ENCODE data around the gene OR6B3. TPM values are rescaled to one million over a fixed set of nuclear protein-coding genes. Genes with fewer than 3 reads are reported as not detected.
A peak's percentile ranks its signal among the peaks of the same experiment; 100 is the strongest.

The OR6B3 gene
- total RNA-seq, 1 experiment from 2014 or later: not detected

GRCh38 chr2:240074545-240074944 is 21.2 kb upstream of the OR6B3 start:
- no peak overlapping the region for H3K4me3 Mint-ChIP-seq (ENCODE audit: unreplicated experiment)
- no peak overlapping the region for H3K27ac Mint-ChIP-seq (ENCODE audit: low read depth, unreplicated experiment)
- peaks cover 16% of the 10 kb centered on the region for H3K9me3 Mint-ChIP-seq (ENCODE audit: unreplicated experiment)
- H3K36me3 Mint-ChIP-seq (ENCODE audit: insufficient read depth, unreplicated experiment): no peaks in the 10 kb centered on the region
- peaks cover 6% of the 10 kb centered on the region for H3K4me1 Mint-ChIP-seq (ENCODE audit: insufficient read depth, unreplicated experiment)
- no peak for TF ChIP-seq CTCF (IDR thresholded peaks at IDR 0.05; ENCODE audit: unreplicated experiment)
- CTCF ChIA-PET: interaction anchor here (0.5 to 1.2 kb wide), 5 partner anchors 13 to 439 kb away, joined by 3 to 7 read pairs (median 4); no protein-coding TSS in a partner anchor
- POLR2A ChIA-PET: no interaction called here
- intact Hi-C loops (cut with micrococcal nuclease): no loop called here
- DNase-seq (ENCODE audit: unreplicated experiment): no peak
- no TSS peak for BruUV-seq (replicated peaks)
- H3K27me3 Mint-ChIP-seq (ENCODE audit: insufficient read depth, unreplicated experiment): peaks cover 5% of the 10 kb centered on the region

GRCh38 chr2:240070907-240071306 is 17.6 kb upstream of the OR6B3 start:
- POLR2A ChIA-PET: no interaction called here
- TF ChIP-seq CTCF (IDR thresholded peaks at IDR 0.05; ENCODE audit: unreplicated experiment): no peak
- Mint-ChIP-seq H3K27ac (ENCODE audit: low read depth, unreplicated experiment) (no peak overlapping the region), H3K27me3 (ENCODE audit: insufficient read depth, unreplicated experiment) (peaks cover 42% of the 10 kb centered on the region), H3K4me3 (ENCODE audit: unreplicated experiment) (no peak overlapping the region), H3K9me3 (ENCODE audit: unreplicated experiment) (no peaks in the 10 kb centered on the region), H3K4me1 (ENCODE audit: insufficient read depth, unreplicated experiment) (peaks cover 8% of the 10 kb centered on the region), H3K36me3 (ENCODE audit: insufficient read depth, unreplicated experiment) (no peaks in the 10 kb centered on the region)
- no TSS peak for BruUV-seq (replicated peaks)
- intact Hi-C loops (cut with micrococcal nuclease): no loop called here
- CTCF ChIA-PET: interaction anchor here (2.3 kb wide), 1 partner anchor 9 kb away, joined by 11 read pairs; no protein-coding TSS in a partner anchor
- no peak for DNase-seq (ENCODE audit: unreplicated experiment)

GRCh38 chr2:240069829-240070228 is 16.5 kb upstream of the OR6B3 start:
- intact Hi-C loops (cut with micrococcal nuclease): loop anchor here (10.0 kb wide), 1 partner anchor 365 kb away; the partner anchor contains the start of gene GPC1
- Mint-ChIP-seq H3K4me1 (ENCODE audit: insufficient read depth, unreplicated experiment) (peaks cover 8% of the 10 kb centered on the region), H3K9me3 (ENCODE audit: unreplicated experiment) (no peaks in the 10 kb centered on the region), H3K36me3 (ENCODE audit: insufficient read depth, unreplicated experiment) (no peaks in the 10 kb centered on the region), H3K27me3 (ENCODE audit: insufficient read depth, unreplicated experiment) (peaks cover 53% of the 10 kb centered on the region), H3K27ac (ENCODE audit: low read depth, unreplicated experiment) (no peak overlapping the region), H3K4me3 (ENCODE audit: unreplicated experiment) (no peak overlapping the region)
- POLR2A ChIA-PET: interaction anchor here (0.6 to 1.9 kb wide), 6 partner anchors 9 to 66 kb away, joined by 3 to 7 read pairs (median 4); partner anchors contain the start of gene COPS9
- no TSS peak for BruUV-seq (replicated peaks)
- peak; percentile 65 for DNase-seq (ENCODE audit: unreplicated experiment)
- CTCF ChIA-PET: interaction anchor here (0.5 to 2.3 kb wide), 3 partner anchors 8 to 73 kb away, joined by 3 to 11 read pairs (median 6); no protein-coding TSS in a partner anchor
- no peak for TF ChIP-seq CTCF (IDR thresholded peaks at IDR 0.05; ENCODE audit: unreplicated experiment)

GRCh38 chr2:240068193-240068592 is 14.9 kb upstream of the OR6B3 start:
- peaks cover 69% of the 10 kb centered on the region for H3K27me3 Mint-ChIP-seq (ENCODE audit: insufficient read depth, unreplicated experiment)
- no peak overlapping the region for H3K4me3 Mint-ChIP-seq (ENCODE audit: unreplicated experiment)

More at GRCh38 chr2:240068193-240068592, 14.9 kb upstream of the OR6B3 start:
- no peak for TF ChIP-seq CTCF (IDR thresholded peaks at IDR 0.05; ENCODE audit: unreplicated experiment)
- CTCF ChIA-PET: interaction anchor here (0.6 to 1.0 kb wide), 2 partner anchors 25 to 186 kb away, joined by 3 to 5 read pairs; no protein-coding TSS in a partner anchor
- no peak for DNase-seq (ENCODE audit: unreplicated experiment)
- Mint-ChIP-seq H3K36me3 (ENCODE audit: insufficient read depth, unreplicated experiment) (no peaks in the 10 kb centered on the region), H3K27ac (ENCODE audit: low read depth, unreplicated experiment) (no peak overlapping the region), H3K4me1 (ENCODE audit: insufficient read depth, unreplicated experiment) (peaks cover 8% of the 10 kb centered on the region), H3K9me3 (ENCODE audit: unreplicated experiment) (no peaks in the 10 kb centered on the region)
- POLR2A ChIA-PET: interaction anchor here (1.9 kb wide), 1 partner anchor 17 kb away, joined by 7 read pairs; no protein-coding TSS in a partner anchor
- intact Hi-C loops (cut with micrococcal nuclease): loop anchor here (10.0 kb wide), 1 partner anchor 367 kb away; the partner anchor contains the start of gene GPC1
- no TSS peak for BruUV-seq (replicated peaks)

Measured in MCF 10A (cell line).